ENCODE data around the gene PCLAF.
"Not testable (repeated sequence)": the region's sequence is repeated elsewhere in the genome, so short reads cannot be mapped to it uniquely, and the experiment has no call there.

Gene PCLAF

DNA sequence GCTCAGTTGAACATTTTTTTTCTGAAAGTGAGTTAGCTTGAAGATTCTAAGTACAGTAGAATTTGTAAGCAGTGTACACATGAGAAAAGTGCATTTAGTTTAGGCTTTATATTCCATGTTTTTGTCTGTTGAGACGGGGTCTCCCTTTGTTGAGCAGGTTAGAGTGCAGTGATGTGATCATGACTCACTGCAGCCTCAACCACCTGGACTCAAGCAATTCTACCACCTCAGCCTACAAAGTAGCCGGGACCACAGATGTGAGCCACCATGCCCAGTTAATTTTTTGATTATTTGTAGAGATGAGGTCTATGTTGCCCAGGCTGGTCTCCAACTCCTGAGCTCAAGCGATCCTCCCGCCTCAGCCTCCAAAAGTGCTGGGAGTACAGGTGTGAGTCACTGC, 20.0 kb downstream of the PCLAF start:
- DNase-seq (ENCODE audit: low spot score) = no peak

DNA sequence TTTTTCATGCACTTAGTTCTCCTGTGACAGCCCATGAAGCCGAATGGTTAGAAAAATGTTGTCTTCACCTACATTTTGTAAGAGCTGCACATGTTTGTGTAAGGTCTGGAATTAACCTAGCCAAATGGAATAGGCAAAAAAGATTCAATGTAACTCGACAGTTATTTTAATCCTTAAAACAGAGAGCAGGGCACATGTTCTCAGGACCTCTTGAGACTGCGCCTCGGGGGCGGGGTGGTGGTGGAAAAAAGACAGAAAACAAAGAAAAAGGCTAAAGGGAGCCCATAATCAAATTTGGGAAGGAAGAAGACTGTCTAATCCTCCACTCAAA, 24.6 kb downstream of the PCLAF start:
- no peak for DNase-seq (ENCODE audit: low spot score)

DNA sequence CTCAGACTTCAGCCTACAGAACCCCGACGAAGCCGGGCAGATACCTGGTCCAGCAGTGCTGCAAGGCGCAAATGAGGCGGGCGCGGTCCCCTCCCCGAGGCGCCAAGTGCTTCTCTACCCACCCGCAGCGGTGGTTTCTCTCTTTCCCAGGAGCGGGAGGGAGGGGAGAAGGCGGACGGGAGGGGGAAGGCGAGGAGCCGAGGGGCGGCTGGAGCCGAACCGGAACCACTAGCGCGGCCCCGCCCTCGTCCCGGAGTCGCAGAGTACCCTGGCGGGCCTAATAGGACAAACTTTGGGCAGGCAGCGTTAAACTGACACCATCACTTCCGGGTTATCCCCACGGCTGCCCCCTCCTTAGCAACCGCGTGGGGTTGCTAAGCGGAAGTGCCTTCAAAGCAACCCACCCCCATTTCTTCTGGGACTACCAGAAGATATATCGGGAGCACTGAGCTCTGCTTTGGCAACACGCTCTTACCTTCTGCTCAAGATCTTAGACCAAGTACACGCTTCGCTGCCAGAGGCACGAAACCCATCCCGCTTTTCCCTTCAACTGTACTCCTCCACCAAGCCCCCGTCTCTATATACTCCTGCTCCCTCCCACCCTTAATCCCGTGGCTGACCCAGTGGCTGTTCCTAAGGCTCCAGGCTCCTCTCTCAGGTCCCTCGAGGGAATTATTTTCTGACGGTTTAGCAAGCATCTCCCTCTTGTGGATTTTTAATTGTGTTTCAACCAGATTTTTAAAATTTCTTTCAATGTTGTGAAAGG, 25.1 kb downstream of the PCLAF start, which contains the start of gene CSNK1G1:
Gene CSNK1G1, minus strand, starts transcription at position 230 of the 766 bp plus-strand sequence. CDS start 55,674 bp downstream, outside the sequence.
- peak; percentile 94 for DNase-seq (ENCODE audit: low spot score)

DNA sequence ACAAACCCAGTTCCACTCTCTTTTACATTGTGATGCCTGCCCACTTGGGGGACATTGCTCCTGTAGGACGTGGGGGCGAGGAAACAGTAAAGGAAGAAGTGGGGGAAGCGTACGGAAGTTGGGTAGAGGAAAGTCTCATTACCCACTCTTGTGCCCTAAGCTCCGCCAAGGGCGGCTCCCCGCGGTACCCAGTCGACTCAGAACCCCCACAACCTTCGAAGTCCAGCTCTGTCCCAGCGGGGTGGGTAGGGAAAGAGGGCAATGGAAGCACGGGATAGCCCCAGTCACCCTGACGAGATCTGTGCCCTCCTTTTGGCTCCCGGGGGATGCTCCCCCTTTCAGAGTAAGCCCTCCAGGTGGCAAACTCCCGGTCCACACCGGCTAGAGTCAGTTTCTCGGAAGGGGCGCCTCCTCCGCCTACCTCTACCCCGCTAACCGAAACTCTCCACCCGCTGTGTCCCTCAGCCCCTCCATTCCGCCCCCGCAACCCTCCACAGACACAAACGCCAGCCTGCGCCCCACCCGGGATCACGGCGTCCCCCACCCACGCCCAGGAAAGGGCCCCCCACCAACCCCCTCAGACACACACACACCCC, 25.8 kb downstream of the PCLAF start:
- DNase-seq (ENCODE audit: low spot score) = peak; percentile 6

DNA sequence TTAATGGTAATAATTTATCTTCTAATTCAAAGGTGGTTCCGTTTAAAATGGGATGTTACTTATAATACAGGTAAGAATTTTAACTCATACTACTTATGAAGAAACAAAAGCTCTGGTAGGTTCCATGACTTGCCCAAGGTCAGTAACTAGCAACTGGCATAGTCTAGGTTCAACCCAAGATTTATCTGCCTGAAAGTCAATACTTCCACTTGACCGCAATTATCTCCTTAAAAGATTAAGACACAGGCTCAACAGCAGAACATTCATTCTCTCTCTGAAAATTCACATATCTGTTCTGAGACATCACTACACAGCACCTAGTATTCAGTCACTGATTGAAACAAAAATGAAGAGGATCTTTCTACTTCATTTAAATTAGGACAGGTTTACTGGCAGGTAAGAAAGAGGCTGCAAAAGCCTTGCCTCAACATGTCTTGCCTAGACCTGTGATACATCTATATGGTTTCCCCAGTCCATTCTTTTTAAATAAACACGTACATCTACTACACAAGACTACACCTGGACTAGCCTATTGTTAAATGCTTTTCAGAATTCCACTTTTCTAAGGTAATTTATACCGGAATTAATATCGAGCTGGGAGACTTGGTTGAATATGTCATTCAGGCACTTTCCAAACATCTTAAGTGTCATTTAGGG, 26.4 kb downstream of the PCLAF start:
- no peak for DNase-seq (ENCODE audit: low spot score)

DNA sequence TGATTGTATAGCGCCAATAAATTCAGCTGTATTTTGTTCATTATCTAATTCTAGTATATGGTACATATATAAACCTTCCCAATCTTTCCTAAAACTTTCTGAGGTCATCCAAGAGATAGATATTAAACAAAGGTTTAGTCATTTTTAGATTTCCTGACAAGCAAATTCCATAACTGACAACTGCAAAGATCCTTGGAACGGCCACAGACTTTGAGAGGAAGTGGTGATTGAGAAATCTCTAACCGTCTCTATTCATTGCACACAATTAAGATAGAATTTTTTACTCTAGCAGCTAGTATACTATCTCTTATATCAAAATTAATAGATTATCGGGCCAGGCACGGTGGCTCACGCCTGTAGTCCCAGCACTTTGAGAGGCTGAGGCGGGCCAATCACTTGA, 30.0 kb downstream of the PCLAF start:
- DNase-seq (ENCODE audit: low spot score) = no peak

DNA sequence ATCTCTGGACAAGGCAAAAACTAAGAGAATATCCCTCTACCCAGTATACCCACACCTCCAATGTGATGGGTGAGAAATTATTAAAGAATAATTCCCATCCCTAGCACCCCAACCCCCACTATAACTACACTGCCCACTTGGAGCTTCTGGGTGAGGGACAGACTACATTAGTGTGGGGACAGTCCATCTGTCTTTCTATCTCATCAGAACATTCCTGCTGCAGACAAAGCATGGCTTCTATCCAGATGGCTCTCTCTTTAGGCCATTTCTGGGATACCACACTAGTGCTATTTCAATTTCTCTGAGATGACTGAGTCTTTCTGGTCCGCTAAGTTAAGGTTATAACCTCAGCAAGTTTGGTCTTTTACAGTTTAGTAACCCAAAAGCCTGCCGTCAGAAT, 31.9 kb downstream of the PCLAF start:
- DNase-seq (ENCODE audit: low spot score) = no peak

DNA sequence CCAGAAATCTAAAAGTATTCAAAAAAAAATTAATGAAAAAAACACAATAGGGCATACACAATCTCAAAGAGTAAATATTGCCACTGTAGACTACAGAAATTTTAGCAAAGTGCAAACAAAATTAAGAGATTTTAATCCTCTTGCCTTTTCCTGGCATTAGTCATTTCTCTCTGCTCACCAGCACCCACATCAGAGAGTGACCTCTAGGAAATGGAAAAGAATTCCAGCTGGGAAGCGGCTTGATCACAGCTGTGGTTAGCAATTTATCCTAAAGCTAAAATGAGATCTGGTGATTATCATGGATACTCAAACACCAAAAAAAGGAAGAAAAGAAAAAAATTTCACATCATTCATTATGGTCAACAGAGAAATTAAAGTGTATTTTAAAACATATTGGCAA, 32.8 kb downstream of the PCLAF start:
- no peak for DNase-seq (ENCODE audit: low spot score)

DNA sequence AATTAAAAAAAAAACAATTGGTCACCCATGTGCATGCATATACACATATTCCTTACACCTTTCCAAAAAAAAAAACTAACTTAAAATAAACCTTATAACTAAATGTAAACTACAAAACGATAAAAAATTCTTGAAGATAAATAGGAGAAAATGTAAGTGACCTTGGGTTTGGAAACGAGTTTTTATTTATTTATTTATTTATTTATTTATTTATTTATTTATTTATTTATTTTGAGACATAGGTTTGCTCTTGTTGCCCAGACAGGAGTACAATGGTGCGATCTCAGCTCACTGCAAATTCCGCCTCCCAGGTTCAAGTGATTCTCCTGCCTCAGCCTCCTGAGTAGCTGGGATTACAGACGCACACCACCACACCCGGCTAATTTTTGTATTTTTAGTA, 35.0 kb downstream of the PCLAF start:
- not testable (repeated sequence) for DNase-seq (ENCODE audit: low spot score)

DNA sequence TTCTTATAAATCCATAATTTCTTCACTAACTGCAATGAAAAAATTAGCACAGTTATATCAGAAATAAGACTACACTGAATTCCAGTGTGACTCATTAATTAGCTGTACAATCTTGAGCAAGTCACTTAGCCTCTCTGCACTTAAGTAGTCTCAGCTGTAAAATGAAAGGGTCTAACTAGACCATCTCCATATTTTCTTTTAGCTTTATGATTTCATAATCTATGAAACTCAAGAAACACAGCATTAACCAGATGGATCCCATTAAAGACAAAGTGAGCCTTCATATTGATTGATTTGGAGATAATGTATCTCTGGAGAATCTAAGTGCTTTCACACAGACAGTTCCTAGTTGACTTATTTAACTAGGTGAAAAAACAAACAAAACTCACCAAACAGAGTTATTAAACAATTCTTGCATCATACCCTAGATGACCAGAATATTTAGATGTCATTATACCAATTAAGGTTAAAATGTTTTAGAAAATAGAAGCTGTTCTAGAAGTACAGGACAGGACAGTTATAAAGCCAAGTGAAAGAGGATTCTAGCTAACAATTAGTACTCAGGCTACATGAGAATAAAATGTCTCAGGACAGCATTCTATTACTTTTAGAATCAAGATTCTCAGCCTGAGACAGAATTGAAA, 36.5 kb downstream of the PCLAF start:
- no peak for DNase-seq (ENCODE audit: low spot score)

DNA sequence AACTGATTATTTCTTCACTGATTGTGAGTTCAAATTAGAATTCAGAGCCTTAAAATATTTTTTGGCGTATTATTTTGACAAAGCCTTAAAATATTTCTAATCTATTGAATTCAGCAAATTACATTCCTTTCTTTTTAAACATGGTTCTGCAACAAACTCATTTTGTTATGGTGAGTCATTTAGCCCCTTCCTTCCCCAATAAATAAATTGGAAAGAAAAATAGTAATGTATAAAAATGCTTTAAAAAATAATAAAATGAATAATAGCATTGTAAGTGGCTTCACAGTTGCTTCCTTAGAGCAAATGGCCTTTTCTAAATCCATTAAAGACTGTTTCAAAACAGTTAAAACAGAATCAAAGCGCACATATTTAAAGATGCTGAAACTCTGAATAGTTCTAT, 37.4 kb downstream of the PCLAF start:
- DNase-seq (ENCODE audit: low spot score) = no peak

DNA sequence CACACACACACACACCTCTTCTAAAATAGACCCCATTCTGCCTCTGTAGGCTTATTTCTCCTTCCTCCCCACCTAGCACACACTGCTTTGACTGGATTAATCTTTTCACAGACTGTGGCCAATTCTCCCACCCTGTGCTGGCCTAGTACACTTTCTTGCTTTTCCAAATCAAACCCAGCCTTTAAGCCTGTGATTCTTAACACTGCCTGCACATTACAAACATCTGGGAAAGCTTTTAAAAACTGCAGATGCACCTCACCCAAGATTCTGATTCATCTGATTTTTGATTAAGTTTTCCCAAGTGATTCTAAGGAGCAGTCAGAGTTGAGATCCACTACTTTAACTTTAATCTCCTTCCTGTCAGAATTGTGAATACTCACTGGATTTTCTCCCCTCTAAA, 38.0 kb downstream of the PCLAF start:
- no peak for DNase-seq (ENCODE audit: low spot score)

DNA sequence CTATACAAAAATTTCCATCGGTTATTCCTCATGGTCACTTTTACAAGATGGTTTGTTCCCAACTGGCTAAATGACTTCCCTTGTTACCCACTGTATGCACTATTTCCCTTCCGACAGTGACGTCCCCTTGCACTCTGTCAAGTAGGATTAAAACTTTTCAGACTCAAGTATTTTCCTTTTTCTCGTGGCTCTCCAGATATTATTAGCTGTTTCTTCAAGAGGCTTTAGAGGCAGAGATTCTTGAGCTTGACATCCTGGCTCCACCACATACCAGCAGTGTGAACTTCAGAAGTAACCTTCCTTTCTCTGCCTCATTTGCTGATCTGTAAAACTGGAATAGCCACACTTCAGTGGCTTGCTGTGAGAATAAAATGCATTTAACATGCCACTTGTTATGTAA, 39.3 kb downstream of the PCLAF start:
- DNase-seq (ENCODE audit: low spot score) = no peak

DNA sequence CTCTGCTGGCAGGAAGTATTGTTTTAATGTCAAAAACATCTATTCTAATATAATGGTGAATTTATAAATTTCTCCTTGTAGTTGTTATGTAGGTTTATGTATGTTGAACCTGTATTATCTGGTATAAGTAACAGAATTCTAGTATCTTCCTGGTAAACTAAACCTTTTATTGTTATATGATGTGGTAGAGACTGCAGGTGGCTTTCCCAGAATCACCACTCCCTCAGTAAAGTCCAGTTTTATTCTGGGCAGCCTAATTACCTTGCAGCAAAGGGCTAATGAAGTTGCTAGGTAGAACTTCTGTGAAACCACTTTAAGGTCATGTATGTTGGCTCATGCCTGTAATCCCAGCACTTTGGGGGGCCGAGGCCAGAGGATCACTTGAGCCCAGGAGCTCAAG, 40.9 kb downstream of the PCLAF start:
- no peak for DNase-seq (ENCODE audit: low spot score)

DNA sequence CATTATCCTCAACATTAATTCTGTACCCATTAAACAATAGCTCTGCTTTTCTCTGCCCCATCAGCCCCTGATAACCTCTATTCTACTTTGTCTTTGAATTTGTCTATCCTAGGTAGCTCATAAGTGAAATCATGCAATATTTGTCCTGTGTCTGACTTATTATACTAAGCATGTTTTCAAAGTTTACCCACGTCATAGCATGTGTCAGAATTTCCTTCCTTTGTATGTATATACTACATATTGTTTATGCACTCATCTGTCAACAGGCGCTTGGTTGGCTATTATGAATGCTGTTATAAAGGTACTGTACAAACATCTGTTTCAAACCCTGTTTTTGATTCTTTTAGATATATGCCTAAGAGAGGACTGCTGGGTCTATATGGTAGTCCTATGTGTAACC, 43.5 kb downstream of the PCLAF start:
- DNase-seq (ENCODE audit: low spot score) = no peak

DNA sequence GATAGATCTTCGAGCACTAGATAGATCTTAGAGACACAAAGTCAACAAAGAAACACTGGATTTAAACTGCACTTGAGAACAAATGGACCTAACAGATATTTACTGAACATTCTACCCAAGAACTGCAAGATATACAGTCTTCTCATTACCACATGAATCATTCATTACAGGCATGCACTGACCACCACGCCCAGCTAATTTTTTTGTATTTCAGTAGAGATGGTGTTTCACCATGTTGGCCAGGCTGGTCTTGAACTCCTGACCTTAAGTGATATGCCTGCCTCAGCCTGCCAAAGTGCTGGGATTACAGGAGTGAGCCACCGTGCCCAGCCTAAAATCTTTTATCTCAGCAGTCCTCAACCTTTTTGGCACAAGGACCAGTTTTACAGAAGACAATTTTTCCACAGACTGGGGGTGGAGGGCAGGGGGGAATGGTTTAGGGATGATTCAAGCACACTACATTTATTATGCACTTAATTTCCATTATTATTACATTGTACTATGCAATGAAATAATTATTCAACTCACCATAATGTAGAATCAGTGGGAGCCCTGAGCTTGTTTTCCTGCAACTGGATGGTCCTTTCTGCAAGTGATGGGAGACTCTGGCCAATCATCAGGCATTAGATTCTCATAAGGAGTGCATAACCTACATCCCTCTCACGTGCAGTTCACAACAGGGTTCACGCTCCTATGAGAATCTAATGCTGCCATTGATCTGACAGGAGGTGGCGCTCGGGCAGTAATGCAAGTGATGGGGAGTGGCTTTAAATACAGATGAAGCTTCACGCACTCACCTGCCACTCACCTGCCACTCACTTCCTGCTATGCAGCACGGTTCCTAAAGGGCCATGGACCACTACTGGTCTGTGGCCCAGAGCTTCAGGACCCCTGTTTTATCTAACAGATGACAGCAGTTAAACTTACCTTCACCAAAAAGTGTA, 47.0 kb downstream of the PCLAF start:
- peak; percentile 52 for DNase-seq (ENCODE audit: low spot score)

DNA sequence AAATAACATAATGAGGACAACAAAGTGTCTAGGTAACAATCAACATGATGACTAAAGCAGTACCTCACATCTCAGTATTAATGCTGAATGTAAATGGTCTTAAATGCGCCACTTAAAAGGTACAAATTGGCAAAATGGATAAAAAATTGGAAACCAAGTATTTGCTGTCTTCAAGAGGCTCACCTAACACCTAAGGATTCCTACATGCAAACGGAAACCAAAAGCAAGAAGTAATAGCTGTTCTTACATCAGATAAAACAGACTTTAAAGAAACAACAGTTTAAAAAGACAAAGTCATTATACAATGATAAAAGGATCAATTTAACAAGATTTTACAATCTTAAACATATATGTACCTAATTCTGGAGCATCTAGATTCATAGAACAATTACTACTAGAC, 47.7 kb downstream of the PCLAF start:
- no peak for DNase-seq (ENCODE audit: low spot score)

DNA sequence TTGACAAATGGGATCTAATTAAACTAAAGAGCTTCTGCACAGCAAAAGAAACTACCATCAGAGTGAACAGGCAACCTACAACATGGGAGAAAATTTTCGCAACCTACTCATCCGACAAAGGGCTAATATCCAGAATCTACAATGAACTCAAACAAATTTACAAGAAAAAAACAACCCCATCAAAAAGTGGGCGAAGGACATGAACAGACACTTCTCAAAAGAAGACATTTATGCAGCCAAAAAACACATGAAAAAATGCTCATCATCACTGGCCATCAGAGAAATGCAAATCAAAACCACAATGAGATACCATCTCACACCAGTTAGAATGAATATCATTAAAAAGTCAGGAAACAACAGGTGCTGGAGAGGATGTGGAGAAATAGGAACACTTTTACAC, 49.6 kb downstream of the PCLAF start:
- DNase-seq (ENCODE audit: low spot score) = not testable (repeated sequence)

DNA sequence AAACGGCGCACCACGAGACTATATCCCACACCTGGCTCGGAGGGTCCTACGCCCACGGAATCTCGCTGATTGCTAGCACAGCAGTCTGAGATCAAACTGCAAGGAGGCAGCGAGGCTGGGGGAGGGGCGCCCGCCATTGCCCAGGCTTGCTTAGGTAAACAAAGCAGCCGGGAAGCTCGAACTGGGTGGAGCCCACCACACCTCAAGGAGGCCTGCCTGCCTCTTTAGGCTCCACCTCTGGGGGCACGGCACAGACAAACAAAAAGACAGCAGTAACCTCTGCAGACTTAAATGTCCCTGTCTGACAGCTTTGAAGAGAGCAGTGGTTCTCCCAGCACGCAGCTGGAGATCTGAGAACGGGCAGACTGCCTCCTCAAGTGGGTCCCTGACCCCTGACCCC, 54.3 kb downstream of the PCLAF start:
- DNase-seq (ENCODE audit: low spot score) = not testable (repeated sequence)

DNA sequence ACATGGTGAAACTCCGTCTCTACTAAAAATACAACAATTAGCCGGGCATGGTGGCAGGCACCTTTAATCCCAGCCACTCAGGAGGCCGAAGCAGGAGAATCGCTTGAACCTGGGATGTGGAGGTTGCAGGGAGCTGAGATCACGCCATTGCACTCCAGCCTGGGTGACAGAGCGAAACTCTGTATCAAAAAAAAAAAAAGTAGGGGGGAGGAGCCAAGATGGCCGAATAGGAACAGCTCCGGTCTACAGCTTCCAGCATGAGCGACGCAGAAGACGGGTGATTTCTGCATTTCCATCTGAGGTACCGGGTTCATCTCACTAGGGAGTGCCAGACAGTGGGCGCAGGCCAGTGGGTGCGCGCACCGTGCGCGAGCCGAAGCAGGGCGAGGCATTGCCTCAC, 54.8 kb downstream of the PCLAF start:
- not testable (repeated sequence) for DNase-seq (ENCODE audit: low spot score)

DNA sequence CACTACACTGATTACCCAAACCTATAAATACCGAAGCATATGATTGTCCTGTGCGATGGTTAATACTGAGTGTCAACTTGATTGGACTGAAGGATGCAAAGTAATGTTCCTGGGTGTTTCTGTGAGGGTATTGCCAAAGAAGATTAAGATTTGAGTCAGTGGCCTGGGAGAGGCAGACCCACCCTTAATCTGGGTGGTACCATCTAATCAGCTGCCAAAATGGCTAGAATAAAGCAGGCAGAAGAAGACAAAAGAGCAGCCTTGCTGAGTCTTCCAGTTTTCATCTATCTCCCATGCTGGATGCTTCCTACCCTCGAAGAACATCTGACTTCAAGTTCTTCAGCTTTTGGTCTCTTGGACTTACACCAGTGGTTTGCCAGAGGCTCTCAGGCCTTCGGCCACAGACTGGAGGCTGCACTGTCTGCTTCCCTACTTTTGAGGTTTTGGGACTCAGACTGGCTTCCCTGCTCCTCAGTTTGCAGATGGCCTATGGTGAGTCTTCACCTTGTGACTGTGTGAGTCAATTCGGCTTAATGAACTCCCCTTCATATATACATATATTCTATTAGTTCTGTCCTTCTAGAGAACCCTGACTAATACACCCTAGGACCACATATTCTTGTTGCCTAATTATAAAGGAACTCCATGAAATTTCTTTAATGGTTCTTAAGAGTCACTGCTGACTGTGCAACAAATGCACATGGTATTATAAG, 56.9 kb downstream of the PCLAF start:
- DNase-seq (ENCODE audit: low spot score) = no peak

Data from CD4-positive, alpha-beta T cell treated with Interleukin-2 at 100 ng/mL for 4 hours (primary cell).